IMR-90 (cell line): Measurements from ENCODE around the gene SLC25A30.

Experiments used
- BHLHE40 ChIP-seq: fragments of 150-350 bp; IDR thresholded peaks from 2 replicates; pipeline ENCODE4 v1.6.1; 2016; ENCODE audit warnings: mild to moderate bottlenecking, low read depth, low read length
- MXI1 ChIP-seq: IDR thresholded peaks from 2 replicates; pipeline ENCODE4 v1.6.1; 2012; ENCODE audit warnings: low read depth, mild to moderate bottlenecking, low read length, moderate library complexity, borderline replicate concordance
- POLR2A ChIP-seq: IDR thresholded peaks from 2 replicates; pipeline ENCODE4 v1.6.1; 2012; ENCODE audit warnings: mild to moderate bottlenecking, low read depth, low read length
- RAD21 ChIP-seq: IDR thresholded peaks from 2 replicates; pipeline ENCODE4 v1.6.1; 2012; ENCODE audit warnings: low read length, improper control_type of control experiment
- RCOR1 ChIP-seq: IDR thresholded peaks from 2 replicates; pipeline ENCODE4 v1.6.1; 2012; ENCODE audit warnings: mild to moderate bottlenecking, low read length, improper control_type of control experiment; ENCODE audit not compliant: insufficient replicate concordance
- RFX5 ChIP-seq: IDR thresholded peaks from 2 replicates; pipeline ENCODE4 v1.8.0; 2012; ENCODE audit warnings: low read depth, mild to moderate bottlenecking, low read length, moderate library complexity
- SMC3 ChIP-seq: fragments of 150-350 bp; IDR thresholded peaks from 2 replicates; pipeline ENCODE4 v1.6.1; 2016; ENCODE audit warnings: low read depth, mild to moderate bottlenecking, antibody characterized with exemption, low read length, moderate library complexity
- USF2 ChIP-seq: fragments of 150-350 bp; IDR thresholded peaks from 2 replicates; pipeline ENCODE4 v1.6.1; 2017; ENCODE audit warnings: mild to moderate bottlenecking, antibody characterized with exemption, low read length, low read depth
- TF ChIP-seq, protein P1 (sequence below): conservative IDR thresholded peaks from 2 replicates; pipeline ENCODE4 v1.5.1; 2012; ENCODE audit warnings: mild to moderate bottlenecking, low read depth, low read length, improper control_type of control experiment

GRCh38 chr13:45352031-45352430, 66.1 kb downstream of the SLC25A30 start:
- TF ChIP-seq BHLHE40 = no peak
- no peak for TF ChIP-seq RFX5
- TF ChIP-seq RAD21 = no peak
- TF ChIP-seq, protein P1, sequence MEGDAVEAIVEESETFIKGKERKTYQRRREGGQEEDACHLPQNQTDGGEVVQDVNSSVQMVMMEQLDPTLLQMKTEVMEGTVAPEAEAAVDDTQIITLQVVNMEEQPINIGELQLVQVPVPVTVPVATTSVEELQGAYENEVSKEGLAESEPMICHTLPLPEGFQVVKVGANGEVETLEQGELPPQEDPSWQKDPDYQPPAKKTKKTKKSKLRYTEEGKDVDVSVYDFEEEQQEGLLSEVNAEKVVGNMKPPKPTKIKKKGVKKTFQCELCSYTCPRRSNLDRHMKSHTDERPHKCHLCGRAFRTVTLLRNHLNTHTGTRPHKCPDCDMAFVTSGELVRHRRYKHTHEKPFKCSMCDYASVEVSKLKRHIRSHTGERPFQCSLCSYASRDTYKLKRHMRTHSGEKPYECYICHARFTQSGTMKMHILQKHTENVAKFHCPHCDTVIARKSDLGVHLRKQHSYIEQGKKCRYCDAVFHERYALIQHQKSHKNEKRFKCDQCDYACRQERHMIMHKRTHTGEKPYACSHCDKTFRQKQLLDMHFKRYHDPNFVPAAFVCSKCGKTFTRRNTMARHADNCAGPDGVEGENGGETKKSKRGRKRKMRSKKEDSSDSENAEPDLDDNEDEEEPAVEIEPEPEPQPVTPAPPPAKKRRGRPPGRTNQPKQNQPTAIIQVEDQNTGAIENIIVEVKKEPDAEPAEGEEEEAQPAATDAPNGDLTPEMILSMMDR = no peak
- TF ChIP-seq RCOR1 = no peak
- no peak for TF ChIP-seq USF2
- TF ChIP-seq POLR2A = no peak
- no peak for TF ChIP-seq MXI1
- no peak for TF ChIP-seq SMC3
